Stomach (tissue), 9 donors: Measurements from ENCODE around the gene CACNA1I. TPM values are rescaled to one million over a fixed set of nuclear protein-coding genes. Genes with fewer than 3 reads are reported as not detected.

Source experiments
- DNase-seq, 2 donors: peaks; one replicate each; pipeline versions ENCODE4 v3.0.0 to v3.0.0-alpha.2; 2013 to 2019
- H3K27ac ChIP-seq, 5 donors: fragments of 200-600 bp in 4 of 5; sonication (generic) in 4 of 5; one replicate each; pipeline ENCODE4 v1.5.1; 2013 to 2019; ENCODE audit warnings: mild to moderate bottlenecking in 1 of 5, moderate library complexity in 1 of 5
- H3K27me3 ChIP-seq, 3 donors: fragments of 200-600 bp; sonication (generic); one replicate each; pipeline ENCODE4 v1.5.1; 2017 to 2019; ENCODE audit warnings: mixed run types in 1 of 3
- H3K36me3 ChIP-seq, 4 donors: fragments of 200-600 bp; sonication (generic); 1 replicate in 3 of 4; 2 replicates in 1 of 4; pipeline ENCODE4 v1.5.1; 2016 to 2019
- H3K4me1 ChIP-seq, 4 donors: fragments of 200-600 bp; sonication (generic); one replicate each; pipeline ENCODE4 v1.5.1; 2016 to 2019
- H3K4me3 ChIP-seq, 4 donors: fragments of 200-600 bp; sonication (generic) in 3 of 4; one replicate each; pipeline ENCODE4 v1.5.1; 2016 to 2019; ENCODE audit warnings: mild to moderate bottlenecking in 1 of 4
- H3K9me3 ChIP-seq, 4 donors: fragments of 200-600 bp; sonication (generic); one replicate each; pipeline ENCODE4 v1.5.1; 2016 to 2019
- EP300 ChIP-seq: sonication (generic); formaldehyde crosslinking; IDR thresholded peaks from one replicate; pipeline ENCODE4 v1.6.1; 2017; ENCODE audit warnings: antibody characterized with exemption
- POLR2A ChIP-seq, 4 donors: fragments of 450-650 bp; IDR thresholded peaks; one replicate each; pipeline ENCODE4 v1.6.1; 2016; ENCODE audit warnings: antibody characterized with exemption in 4 of 4, control low read depth in 2 of 4, mild to moderate bottlenecking in 1 of 4, moderate library complexity in 1 of 4
- POLR2AphosphoS5 ChIP-seq, 3 donors: sonication (generic); formaldehyde crosslinking; IDR thresholded peaks; one replicate each; pipeline ENCODE4 v1.6.1; 2016; ENCODE audit warnings: antibody characterized with exemption in 3 of 3
- whole genome bisulfite sequencing, 5 donors: extraction: QIAGEN DNeasy Blood & Tissue Kit in 3 of 5; methylation state at CpG; one replicate each; pipeline versions ENCODE4 v1.1.5 to v1.1.7; 2013 to 2018; 5-methylcytosine and 5-hydroxymethylcytosine counted together
- intact Hi-C: fragments of 100-400 bp; cut with DNase I; formaldehyde crosslinking; loops from one replicate; pipeline ENCODE4 v1.15.1; 2023; ENCODE audit warnings: low total_unique reads
- polyA plus RNA-seq, 3 donors: library from polyadenylated mRNA; stranded (reverse); fragments of 200-250 nt; gene quantifications; one replicate each; pipeline ENCODE4 v1.2.3, GENCODE V29; 2013
- total RNA-seq, 5 donors: library from RNA; depleted of rRNA; stranded (reverse); fragments of >200 nt; gene quantifications; one replicate each; pipeline versions ENCODE4 v1.1.0 to v1.2.3, GENCODE V29; 2014 to 2016
- TF ChIP-seq, protein P1 (sequence below), 7 experiments: fragments of 450-650 bp in 4 of 7; fragments of 200-600 bp in 3 of 7; sonication (generic) in 3 of 7; IDR thresholded peaks; one replicate each; pipeline ENCODE4 v1.5.1; 2016 to 2019; ENCODE audit warnings: antibody characterized with exemption in 7 of 7, control low read depth in 2 of 7, mild to moderate bottlenecking in 1 of 7
- donor health status: healthy with polysubstance abuse.
- donor health status: Bipolar disorder and iron deficiency.
- donor health status: healthy.

Gene CACNA1I
- total and polyA plus RNA-seq, 8 donors: 0.06 to 4.0 (median 0.22) TPM; not detected in 2

DNA sequence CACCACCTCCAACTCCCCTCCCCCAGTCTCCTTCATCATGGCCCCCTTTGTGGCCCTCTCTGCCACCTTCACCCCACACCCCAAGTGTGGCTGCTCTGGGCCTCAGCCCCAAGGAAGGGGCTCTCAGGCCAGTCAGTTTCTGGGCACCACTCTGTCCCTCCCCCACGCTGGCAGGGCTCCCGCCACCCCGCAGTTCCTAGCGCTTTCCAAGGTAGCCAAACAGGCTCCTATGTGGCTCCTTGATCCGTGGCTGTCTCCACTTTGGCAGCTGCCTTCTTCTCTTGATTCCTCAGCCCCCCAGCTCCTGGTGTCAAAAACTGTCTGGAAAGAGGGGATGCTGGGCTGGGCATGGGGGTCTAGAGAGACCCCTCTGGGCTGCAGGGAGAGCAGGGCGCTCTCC lies 10.4 kb upstream of the CACNA1I start:
- Histone ChIP-seq H3K36me3 (no peaks in the 10 kb centered on the region), H3K27ac (no peak overlapping the region), H3K4me3 (no peak overlapping the region), H3K4me1 (peaks cover 14 to 18% (median 15%) of the 10 kb centered on the region in 4 donors), H3K27me3 (peaks cover 19 to 96% (median 53%) of the 10 kb centered on the region in 3 donors), H3K9me3 (no peaks in the 10 kb centered on the region)
- 32 to 54% (median 48%) methylated on average over 6 of the region's 6 CpGs for WGBS, 5 donors
- TF ChIP-seq, protein P1, sequence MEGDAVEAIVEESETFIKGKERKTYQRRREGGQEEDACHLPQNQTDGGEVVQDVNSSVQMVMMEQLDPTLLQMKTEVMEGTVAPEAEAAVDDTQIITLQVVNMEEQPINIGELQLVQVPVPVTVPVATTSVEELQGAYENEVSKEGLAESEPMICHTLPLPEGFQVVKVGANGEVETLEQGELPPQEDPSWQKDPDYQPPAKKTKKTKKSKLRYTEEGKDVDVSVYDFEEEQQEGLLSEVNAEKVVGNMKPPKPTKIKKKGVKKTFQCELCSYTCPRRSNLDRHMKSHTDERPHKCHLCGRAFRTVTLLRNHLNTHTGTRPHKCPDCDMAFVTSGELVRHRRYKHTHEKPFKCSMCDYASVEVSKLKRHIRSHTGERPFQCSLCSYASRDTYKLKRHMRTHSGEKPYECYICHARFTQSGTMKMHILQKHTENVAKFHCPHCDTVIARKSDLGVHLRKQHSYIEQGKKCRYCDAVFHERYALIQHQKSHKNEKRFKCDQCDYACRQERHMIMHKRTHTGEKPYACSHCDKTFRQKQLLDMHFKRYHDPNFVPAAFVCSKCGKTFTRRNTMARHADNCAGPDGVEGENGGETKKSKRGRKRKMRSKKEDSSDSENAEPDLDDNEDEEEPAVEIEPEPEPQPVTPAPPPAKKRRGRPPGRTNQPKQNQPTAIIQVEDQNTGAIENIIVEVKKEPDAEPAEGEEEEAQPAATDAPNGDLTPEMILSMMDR (IDR thresholded peaks at IDR 0.05): no peak
- TF ChIP-seq POLR2A (IDR thresholded peaks at IDR 0.05) (no peak), EP300 (no peak), POLR2AphosphoS5 (IDR thresholded peaks at IDR 0.05) (no peak)
- intact Hi-C loops: no loop called here
- DNase-seq: no peak

DNA sequence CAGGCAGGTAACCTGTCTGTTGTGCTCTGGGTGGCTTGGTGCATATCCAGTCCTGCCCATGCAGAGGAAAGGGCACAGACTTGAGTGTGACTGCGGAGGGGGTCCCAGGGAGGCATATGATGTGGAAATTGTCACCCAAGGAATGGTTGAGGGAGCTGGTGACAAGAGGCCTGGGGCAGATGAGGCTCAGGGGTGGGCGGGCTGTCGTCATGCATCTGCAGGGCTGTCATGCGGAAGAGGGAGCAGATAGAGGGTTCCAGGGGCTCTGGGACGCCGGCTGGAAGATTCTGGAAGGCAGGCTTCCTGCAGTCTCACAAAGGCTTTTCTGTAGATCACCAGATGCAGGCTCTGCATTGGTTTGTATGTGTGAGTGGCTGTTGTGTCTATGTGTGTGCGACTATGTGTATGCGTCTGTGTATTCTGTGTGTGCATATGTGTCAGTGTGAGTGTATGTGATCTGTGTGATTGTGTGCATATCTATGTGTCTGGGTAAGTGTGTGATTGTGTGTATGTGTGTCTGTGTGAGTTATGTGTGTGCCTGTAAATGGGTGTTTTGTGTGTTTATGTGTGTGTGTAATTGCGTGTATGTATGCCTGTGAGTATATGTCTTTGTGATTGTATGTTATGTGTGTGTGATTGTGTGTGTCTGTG lies 7.6 kb upstream of the CACNA1I start:
- Histone ChIP-seq H3K36me3 (no peaks in the 10 kb centered on the region), H3K27ac (no peak overlapping the region), H3K4me1 (peaks cover 6 to 8% (median 8%) of the 10 kb centered on the region in 4 donors), H3K4me3 (no peak overlapping the region), H3K27me3 (peaks cover 10 to 75% (median 27%) of the 10 kb centered on the region in 3 donors), H3K9me3 (no peaks in the 10 kb centered on the region)
- TF ChIP-seq EP300 (no peak), POLR2A (IDR thresholded peaks at IDR 0.05) (no peak)
- WGBS, 5 donors: 73 to 78% (median 76%) methylated on average over 9 of the region's 9 CpGs
- intact Hi-C loops: no loop called here
- no peak for DNase-seq

DNA sequence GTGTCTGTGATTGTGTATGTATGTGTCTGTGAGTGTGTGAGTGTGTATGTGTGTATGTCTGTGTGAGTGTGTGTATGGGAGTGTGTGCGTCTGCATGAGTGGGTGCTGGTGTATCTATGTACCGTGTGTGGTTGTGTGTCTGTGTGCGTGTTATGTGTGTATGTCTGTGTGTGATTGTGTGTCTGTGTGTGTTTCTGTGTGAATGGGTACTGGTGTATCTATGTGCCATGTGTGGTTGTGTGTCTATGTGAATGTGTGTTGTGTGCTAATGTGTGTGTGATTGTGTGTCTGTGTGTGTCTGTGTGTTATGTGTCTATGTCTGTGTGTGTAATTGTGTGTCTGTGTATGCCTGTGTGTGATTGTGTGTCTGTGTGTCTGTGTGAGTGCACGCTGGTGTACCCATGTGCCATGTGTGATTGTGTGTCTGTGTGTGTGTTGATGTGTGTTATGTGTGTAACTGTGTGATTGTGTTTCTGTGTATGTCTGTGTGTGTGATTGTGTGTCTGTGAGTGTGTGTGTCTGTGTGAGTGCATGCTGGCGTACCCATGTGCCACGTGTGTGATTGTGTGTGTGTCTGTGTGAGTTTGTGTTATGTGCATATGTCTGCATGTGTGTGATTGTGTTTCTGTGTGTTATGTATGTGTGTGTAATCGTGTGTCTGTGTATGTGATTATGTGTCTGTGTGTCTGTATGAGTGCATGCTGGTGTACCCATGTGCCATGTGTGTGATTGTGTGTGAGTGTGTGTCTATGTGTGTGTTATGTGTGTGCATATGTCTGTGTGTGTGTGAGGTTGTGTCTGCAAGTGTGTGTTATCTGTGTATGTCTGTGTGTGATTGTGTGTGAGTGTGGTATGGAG lies 6.8 kb upstream of the CACNA1I start:
- TF ChIP-seq POLR2AphosphoS5 (IDR thresholded peaks at IDR 0.05) (no peak), POLR2A (IDR thresholded peaks at IDR 0.05) (peak in 1 of 4 donors; percentile 84)
- intact Hi-C loops: no loop called here
- peaks cover 2 to 67% (median 19%) of the 10 kb centered on the region in 3 donors for H3K27me3 ChIP-seq
- no peak overlapping the region for H3K27ac ChIP-seq
- no peak for DNase-seq
- H3K9me3 ChIP-seq: no peaks in the 10 kb centered on the region
- no peaks in the 10 kb centered on the region for H3K36me3 ChIP-seq
- 70 to 90% (median 83%) methylated on average over 7 of the region's 7 CpGs for WGBS, 5 donors
- H3K4me3 ChIP-seq: no peak overlapping the region
- H3K4me1 ChIP-seq: no peaks in the 10 kb centered on the region

DNA sequence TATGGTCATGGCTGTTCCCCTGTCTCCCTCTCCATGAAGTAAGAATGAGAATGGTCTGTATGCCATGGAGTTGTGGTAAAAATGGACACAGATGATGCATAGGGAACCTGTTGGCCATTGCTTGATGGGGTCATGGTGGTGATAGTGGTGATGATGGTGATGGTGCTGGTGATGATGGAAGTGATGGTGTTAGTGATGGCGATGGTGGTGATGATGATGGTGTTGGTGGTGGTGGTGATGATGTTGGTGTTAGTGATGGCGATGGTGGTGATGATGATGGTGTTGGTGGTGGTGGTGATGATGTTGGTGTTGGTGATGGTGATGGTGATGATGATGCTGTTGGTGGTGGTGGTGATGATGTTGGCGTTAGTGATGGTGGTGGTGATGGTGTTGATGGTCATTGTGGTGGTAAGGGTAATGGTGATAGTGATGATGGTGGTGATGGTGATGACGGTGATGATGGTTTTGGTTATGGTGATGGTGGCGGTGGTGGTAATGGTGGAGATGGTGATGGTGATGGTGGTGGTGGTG lies 5.1 kb upstream of the CACNA1I start:
- no peaks in the 10 kb centered on the region for H3K4me1 ChIP-seq
- no peak overlapping the region for H3K4me3 ChIP-seq
- TF ChIP-seq EP300: no peak
- TF ChIP-seq POLR2AphosphoS5 (IDR thresholded peaks at IDR 0.05): no peak
- TF ChIP-seq, protein P1 (IDR thresholded peaks at IDR 0.05): no peak
- TF ChIP-seq POLR2A (IDR thresholded peaks at IDR 0.05): no peak
- H3K27me3 ChIP-seq: peaks cover 0 to 53% (median 4%) of the 10 kb centered on the region in 3 donors
- intact Hi-C loops: no loop called here
- no peak overlapping the region for H3K27ac ChIP-seq
- WGBS, 5 donors: 91 to 99% (median 96%) methylated on average over 5 of the region's 5 CpGs
- no peak for DNase-seq
- no peaks in the 10 kb centered on the region for H3K36me3 ChIP-seq
- no peaks in the 10 kb centered on the region for H3K9me3 ChIP-seq

DNA sequence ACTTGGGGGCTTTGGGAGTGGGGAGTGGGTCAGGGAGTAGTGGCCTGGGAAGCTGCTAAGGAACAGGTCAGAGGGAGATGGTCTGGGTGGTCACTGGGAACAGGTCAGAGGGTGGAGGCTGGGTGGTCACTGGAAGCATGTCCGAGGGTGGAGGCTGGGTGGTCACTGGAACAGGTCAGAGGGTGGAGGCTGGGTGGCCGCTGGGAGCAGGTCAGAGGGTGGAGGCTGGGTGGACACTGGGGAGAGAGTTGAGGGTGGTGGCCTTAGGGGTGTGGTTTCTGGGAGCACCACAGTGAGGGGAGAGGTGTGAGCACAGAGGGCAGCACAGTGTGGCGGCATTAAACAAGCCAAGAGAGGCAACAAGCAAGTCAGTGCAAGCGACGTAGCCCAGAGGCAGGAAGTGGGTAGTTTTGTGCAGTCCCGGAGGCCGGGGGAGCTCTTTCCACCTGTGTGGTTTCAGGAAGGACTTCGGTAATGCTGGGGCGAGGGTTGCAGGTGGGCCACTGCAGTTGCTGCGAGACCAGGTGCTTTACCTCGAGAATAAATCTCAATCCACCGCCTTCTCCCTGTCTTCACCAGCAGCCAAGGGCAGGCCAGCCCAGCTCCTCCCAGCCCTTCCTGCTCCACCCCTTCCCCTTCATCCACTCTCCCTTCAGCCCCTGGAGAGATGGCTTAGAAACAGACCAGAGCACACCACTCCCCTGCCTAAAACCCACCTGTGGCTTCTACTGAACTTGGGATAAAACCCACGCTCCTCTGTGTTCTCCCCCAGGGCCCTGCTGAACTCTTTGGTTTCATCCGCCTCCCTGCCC lies 3.2 kb upstream of the CACNA1I start:
- WGBS, 5 donors: 47 to 65% (median 55%) methylated on average over 14 of the region's 14 CpGs

More for the DNA sequence above, 3.2 kb upstream of the CACNA1I start:
- Histone ChIP-seq H3K27me3 (peaks cover 0 to 53% (median 6%) of the 10 kb centered on the region in 3 donors), H3K36me3 (no peaks in the 10 kb centered on the region), H3K4me1 (no peaks in the 10 kb centered on the region), H3K27ac (no peak overlapping the region), H3K9me3 (no peaks in the 10 kb centered on the region), H3K4me3 (no peak overlapping the region)
- intact Hi-C loops: no loop called here
- no peak for TF ChIP-seq POLR2AphosphoS5 (IDR thresholded peaks at IDR 0.05)
- no peak for TF ChIP-seq EP300
- TF ChIP-seq POLR2A (IDR thresholded peaks at IDR 0.05): no peak
- TF ChIP-seq, protein P1 (IDR thresholded peaks at IDR 0.05): no peak
- peak in 1 of 2 donors; percentile 36 for DNase-seq
